GM21723 (cell line): ENCODE measurements around the gene BTG1.
"Not testable (repeated sequence)": the region's sequence is repeated elsewhere in the genome, so short reads cannot be mapped to it uniquely, and the experiment has no call there.

Experiments
- ATAC-seq: cut with Tn5 transposase; IDR thresholded peaks from one replicate; pipeline ENCODE4 v1.9.1; 2021; ENCODE audit warnings: mild to moderate bottlenecking, moderate library complexity; ENCODE audit not compliant: unreplicated experiment

The BTG1 gene

GRCh38 chr12:92151916-92152315 lies 6.3 kb upstream of the BTG1 start:
- ATAC-seq: no peak

GRCh38 chr12:92149563-92149962 lies 3.9 kb upstream of the BTG1 start:
- no peak for ATAC-seq

- no peak for ATAC-seq
Measured at GRCh38 chr12:92147491-92147890, 1.8 kb upstream of the BTG1 start.

GRCh38 chr12:92146497-92147224 lies 1.0 kb upstream of the BTG1 start:
- no peak for ATAC-seq

GRCh38 chr12:92145481-92145730 lies 240 bp downstream of the BTG1 start:
- peak; percentile 7 for ATAC-seq

- peak; percentile 1 for ATAC-seq
Measured at GRCh38 chr12:92144631-92145480, 790 bp downstream of the BTG1 start.

GRCh38 chr12:92143686-92144630 lies 1.7 kb downstream of the BTG1 start:
- ATAC-seq: peak; percentile 18

- no peak for ATAC-seq
Measured at GRCh38 chr12:92143258-92143657, 2.4 kb downstream of the BTG1 start.

- ATAC-seq: no peak
Measured at GRCh38 chr12:92142251-92142926, 3.3 kb downstream of the BTG1 start.

GRCh38 chr12:92141591-92142121 lies 4.0 kb downstream of the BTG1 start:
- no peak for ATAC-seq

- ATAC-seq: no peak
Measured at GRCh38 chr12:92140896-92141536, 4.6 kb downstream of the BTG1 start.

GRCh38 chr12:92140156-92140555 lies 5.5 kb downstream of the BTG1 start:
- no peak for ATAC-seq

GRCh38 chr12:92139634-92140150 lies 6.0 kb downstream of the BTG1 start:
- no peak for ATAC-seq

GRCh38 chr12:92138626-92139025 lies 7.0 kb downstream of the BTG1 start:
- no peak for ATAC-seq

- ATAC-seq: no peak
Measured at GRCh38 chr12:92138144-92138543, 7.5 kb downstream of the BTG1 start.

- no peak for ATAC-seq
Measured at GRCh38 chr12:92136965-92137721, 8.5 kb downstream of the BTG1 start.

- no peak for ATAC-seq
Measured at GRCh38 chr12:92136026-92136730, 9.5 kb downstream of the BTG1 start.

GRCh38 chr12:92135541-92135940 lies 10.1 kb downstream of the BTG1 start:
- ATAC-seq: not testable (repeated sequence)
